BJ (cell line): ENCODE measurements around the gene SLC9A3. TPM values are rescaled to one million over a fixed set of nuclear protein-coding genes. Genes with fewer than 3 reads are reported as not detected.

Experiments
- CTCF ChIA-PET: fragments of 350-600 bp; formaldehyde crosslinking; extraction: SDS; loops from one replicate; lab custom pipeline; 2021; ENCODE audit warnings: antibody characterized with exemption, inconsistent platforms; lab: Yijun Ruan, JAX
- POLR2A ChIA-PET: fragments of 300-600 bp; sonication (Branson Sonifier 250); formaldehyde crosslinking; extraction: SDS; loops from one replicate; lab custom pipeline; 2021; ENCODE audit warnings: antibody characterized with exemption; lab: Charles Lee
- DNase-seq: peaks from one replicate; pipeline ENCODE4 v3.0.0-alpha.2; 2011; ENCODE audit warnings: low read depth
- H3K27me3 ChIP-seq: 2 replicates; pipeline ENCODE4 v1.6.0; 2011; ENCODE audit warnings: low read length; ENCODE audit not compliant: control insufficient read depth, insufficient read depth
- H3K36me3 ChIP-seq: 2 replicates; pipeline ENCODE4 v1.5.1; 2011; ENCODE audit warnings: low read length; ENCODE audit not compliant: control insufficient read depth, insufficient read depth
- H3K4me3 ChIP-seq: 2 replicates; pipeline ENCODE4 v1.5.1; 2011; ENCODE audit warnings: low read depth, mild to moderate bottlenecking, control low read depth, low read length
- polyA plus RNA-seq: library from polyadenylated mRNA; depleted of rRNA; stranded (reverse); fragments of >200 nt; gene quantifications from 2 replicates; pipeline ENCODE4 v1.2.3, GENCODE V29; 2011
- TF ChIP-seq, protein P1 (sequence below): IDR thresholded peaks from 2 replicates; pipeline ENCODE4 v1.5.1; 2011; ENCODE audit warnings: low read depth, mild to moderate bottlenecking, control low read depth, inconsistent platforms, low read length, moderate library complexity; ENCODE audit not compliant: insufficient read depth

SLC9A3 gene
- polyA plus RNA-seq, 1 experiment, result 1.2 TPM

DNA sequence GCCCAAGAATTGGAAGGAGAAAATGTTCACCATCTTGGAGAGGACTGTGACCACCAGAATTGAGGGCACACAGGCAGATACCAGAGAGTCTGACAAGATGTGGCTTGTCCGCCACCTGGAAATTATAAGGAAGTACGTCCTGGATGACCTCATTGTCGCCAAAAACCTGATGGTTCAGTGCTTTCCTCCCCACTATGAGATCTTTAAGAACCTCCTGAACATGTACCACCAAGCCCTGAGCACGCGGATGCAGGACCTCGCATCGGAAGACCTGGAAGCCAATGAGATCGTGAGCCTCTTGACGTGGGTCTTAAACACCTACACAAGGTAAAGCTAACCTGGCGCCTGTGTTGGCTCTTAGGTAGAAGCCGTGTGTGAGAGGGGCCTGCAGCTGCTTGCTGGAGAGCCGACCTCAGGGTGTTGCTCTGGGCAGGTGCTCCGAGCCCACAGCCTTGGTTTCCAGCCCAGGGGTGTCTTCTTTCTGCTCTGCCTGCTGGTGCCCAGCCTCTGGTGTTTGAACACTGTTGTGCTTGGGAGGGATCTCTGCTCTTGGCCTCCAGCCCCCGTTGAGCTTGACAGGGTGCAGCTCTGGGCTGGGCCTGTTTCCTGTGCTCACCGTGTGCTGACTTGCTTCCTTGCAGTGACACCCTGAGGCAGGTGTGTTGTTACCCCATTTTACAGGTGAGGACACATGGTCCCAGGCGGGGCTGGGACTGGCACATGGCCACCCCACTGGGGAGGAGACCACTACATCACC lies 70.3 kb downstream of the SLC9A3 start:
- H3K4me3 ChIP-seq, result no peak overlapping the region
- H3K36me3 ChIP-seq, result peaks cover 30% of the 10 kb centered on the region
- H3K27me3 ChIP-seq, result no peaks in the 10 kb centered on the region
- CTCF ChIA-PET, result no interaction called here
- no peak for DNase-seq
- TF ChIP-seq, protein P1, sequence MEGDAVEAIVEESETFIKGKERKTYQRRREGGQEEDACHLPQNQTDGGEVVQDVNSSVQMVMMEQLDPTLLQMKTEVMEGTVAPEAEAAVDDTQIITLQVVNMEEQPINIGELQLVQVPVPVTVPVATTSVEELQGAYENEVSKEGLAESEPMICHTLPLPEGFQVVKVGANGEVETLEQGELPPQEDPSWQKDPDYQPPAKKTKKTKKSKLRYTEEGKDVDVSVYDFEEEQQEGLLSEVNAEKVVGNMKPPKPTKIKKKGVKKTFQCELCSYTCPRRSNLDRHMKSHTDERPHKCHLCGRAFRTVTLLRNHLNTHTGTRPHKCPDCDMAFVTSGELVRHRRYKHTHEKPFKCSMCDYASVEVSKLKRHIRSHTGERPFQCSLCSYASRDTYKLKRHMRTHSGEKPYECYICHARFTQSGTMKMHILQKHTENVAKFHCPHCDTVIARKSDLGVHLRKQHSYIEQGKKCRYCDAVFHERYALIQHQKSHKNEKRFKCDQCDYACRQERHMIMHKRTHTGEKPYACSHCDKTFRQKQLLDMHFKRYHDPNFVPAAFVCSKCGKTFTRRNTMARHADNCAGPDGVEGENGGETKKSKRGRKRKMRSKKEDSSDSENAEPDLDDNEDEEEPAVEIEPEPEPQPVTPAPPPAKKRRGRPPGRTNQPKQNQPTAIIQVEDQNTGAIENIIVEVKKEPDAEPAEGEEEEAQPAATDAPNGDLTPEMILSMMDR, result no peak
- POLR2A ChIA-PET, result no interaction called here

DNA sequence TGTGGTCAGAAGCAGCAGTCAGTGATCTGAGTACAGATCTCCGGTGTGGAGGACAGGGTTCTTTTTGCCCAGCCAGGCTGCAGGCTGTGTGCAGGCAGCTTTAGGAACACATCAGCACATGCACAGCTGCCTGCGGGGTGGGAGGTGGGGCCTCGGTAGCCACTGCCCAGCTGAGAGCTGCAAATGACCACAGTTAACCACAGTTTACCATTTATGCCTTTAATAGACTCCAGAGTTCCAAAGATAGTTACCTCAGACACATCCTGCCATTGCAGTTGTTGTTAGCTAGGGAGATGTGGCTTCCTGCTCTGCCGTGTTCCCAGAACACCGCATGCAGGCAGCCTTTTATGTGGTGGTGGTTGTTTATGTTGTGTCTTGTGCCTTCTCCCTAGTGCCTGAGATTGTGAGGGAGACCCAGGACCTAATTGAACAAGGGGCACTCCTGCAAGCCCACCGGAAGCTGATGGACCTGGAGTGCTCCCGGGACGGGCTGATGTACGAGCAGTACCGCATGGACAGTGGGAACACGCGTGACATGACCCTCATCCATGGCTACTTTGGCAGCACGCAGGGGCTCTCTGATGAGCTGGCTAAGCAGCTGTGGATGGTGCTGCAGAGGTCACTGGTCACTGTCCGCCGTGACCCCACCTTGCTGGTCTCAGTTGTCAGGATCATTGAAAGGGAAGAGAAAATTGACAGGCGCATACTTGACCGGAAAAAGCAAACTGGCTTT lies 71.1 kb downstream of the SLC9A3 start:
- Histone ChIP-seq H3K36me3 (peaks cover 36% of the 10 kb centered on the region), H3K4me3 (no peak overlapping the region), H3K27me3 (no peaks in the 10 kb centered on the region)
- no peak for DNase-seq
- ChIA-PET POLR2A (no interaction called here), CTCF (interaction anchor here (1.5 kb wide), 1 partner anchor 132 kb away, joined by 5 read pairs; the partner anchor contains the start of gene AHRR)
- TF ChIP-seq, protein P1, result no peak

DNA sequence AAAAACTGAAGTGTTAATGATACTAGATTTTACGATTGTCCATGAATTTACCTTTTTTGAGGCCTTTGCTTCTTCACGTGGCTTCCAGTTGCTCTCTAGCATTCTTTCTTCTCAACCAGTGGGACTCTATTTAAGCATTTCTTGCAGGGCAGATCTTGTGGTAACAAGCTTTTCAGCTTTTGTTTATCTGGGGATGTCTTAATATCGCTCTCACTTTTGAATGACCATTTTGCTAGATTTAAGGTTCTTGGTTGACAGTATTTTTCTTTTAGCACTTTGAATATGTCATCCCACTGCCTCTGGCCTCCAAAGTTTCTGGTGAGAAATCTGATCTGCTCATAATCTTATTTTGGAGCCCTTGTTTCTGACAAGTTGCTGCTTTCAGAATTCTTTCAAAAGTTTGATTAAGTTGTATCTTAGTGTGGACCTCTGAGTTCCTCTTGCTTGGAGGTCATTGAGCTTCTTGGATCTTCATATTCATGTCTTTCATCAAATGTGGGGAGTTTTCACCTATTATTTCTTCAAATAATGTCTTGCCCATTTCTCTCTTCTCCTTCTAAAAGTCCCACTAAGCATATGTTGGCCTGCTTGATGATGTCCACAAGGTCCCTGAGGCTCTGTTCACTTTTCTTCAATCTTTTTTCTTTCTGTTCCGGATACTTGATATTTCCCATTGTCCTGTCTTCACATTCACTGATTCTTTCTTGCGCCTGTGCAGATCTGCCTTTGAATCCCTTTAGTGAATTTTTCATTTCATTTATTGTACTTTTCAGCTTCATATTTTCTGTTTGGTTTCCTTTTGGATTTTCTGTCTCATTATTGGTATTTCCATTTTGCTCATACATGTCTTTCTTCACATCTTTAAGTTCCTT lies 72.4 kb downstream of the SLC9A3 start:
- no peak for DNase-seq
- POLR2A ChIA-PET, result no interaction called here
- CTCF ChIA-PET, result interaction anchor here (1.5 kb wide), 1 partner anchor 130 kb away, joined by 5 read pairs; the partner anchor contains the start of gene AHRR
- Histone ChIP-seq H3K36me3 (peaks cover 36% of the 10 kb centered on the region), H3K4me3 (no peak overlapping the region), H3K27me3 (no peaks in the 10 kb centered on the region)
- TF ChIP-seq, protein P1, result no peak

DNA sequence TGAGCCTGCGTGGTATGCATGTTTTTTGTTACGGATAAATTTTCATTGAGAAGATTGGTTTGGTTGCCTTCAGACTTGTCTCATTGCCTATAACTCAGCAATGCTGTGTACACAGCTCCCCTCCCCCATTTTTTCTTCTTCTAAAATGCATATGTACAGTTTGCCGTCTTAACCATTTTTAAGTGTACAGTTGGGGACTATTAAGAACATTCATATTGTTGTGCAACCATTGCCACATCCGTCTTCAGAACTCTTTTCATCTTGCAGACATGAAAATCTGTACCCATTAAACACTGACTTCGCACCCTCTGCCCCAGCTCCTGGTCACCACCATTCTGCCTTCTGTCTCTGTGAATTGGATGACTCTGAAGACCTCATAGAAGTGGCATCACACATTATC lies 75.1 kb downstream of the SLC9A3 start:
- no peaks in the 10 kb centered on the region for H3K27me3 ChIP-seq
- CTCF ChIA-PET, result interaction anchor here (1.0 to 5.2 kb wide), 4 partner anchors 18 to 137 kb away, joined by 3 to 28 read pairs (median 5); no protein-coding TSS in a partner anchor
- H3K36me3 ChIP-seq, result peaks cover 29% of the 10 kb centered on the region
- TF ChIP-seq, protein P1, result no peak
- no peak for DNase-seq
- H3K4me3 ChIP-seq, result no peak overlapping the region
- POLR2A ChIA-PET, result no interaction called here
